Astrocyte (in vitro differentiated cells and primary cell): ENCODE measurements around the gene P3H4. TPM values are rescaled to one million over a fixed set of nuclear protein-coding genes. Genes with fewer than 3 reads are reported as not detected.
A peak's percentile ranks its signal among the peaks of the same experiment; 100 is the strongest.

ENCODE experiments used
- DNase-seq: peaks from one replicate; pipeline ENCODE4 v3.0.0-alpha.2; 2010; ENCODE audit warnings: low read depth
- FAIRE-seq: peaks from 2 replicates; lab custom pipeline; 2011; peaks lifted over from hg19 to GRCh38; lab: Jason Lieb, UNC
- H2AFZ ChIP-seq: 2 replicates; pipeline ENCODE4 v1.6.0; 2012; ENCODE audit warnings: low read depth, low read length, inconsistent platforms
- H3K27ac ChIP-seq: 2 replicates; pipeline ENCODE4 v1.5.1; 2011; ENCODE audit warnings: low read depth, low read length, inconsistent platforms
- H3K27me3 ChIP-seq: 2 replicates; pipeline ENCODE4 v1.6.0; 2011; ENCODE audit warnings: low read length, inconsistent platforms; ENCODE audit not compliant: insufficient read depth
- H3K36me3 ChIP-seq: 2 replicates; pipeline ENCODE4 v1.5.1; 2011; ENCODE audit warnings: low read length, inconsistent platforms; ENCODE audit not compliant: insufficient read depth
- H3K4me1 ChIP-seq: 2 replicates; pipeline ENCODE4 v1.5.1; 2011; ENCODE audit warnings: low read length, inconsistent platforms; ENCODE audit not compliant: insufficient read depth
- H3K4me2 ChIP-seq: 2 replicates; pipeline ENCODE4 v1.6.0; 2012; ENCODE audit warnings: low read length, inconsistent platforms
- H3K4me3 ChIP-seq: 2 replicates; pipeline ENCODE4 v1.5.1; 2011; ENCODE audit warnings: low read depth, mild to moderate bottlenecking, low read length, inconsistent platforms; ENCODE audit not compliant: insufficient read depth
- H3K79me2 ChIP-seq: 2 replicates; pipeline ENCODE4 v1.6.0; 2012; ENCODE audit warnings: mild to moderate bottlenecking, low read length, inconsistent platforms; ENCODE audit not compliant: insufficient read depth
- H3K9ac ChIP-seq: 2 replicates; pipeline ENCODE4 v1.6.0; 2012; ENCODE audit warnings: mild to moderate bottlenecking, low read length, inconsistent platforms
- H3K9me3 ChIP-seq: 2 replicates; pipeline ENCODE4 v1.5.1; 2012; ENCODE audit warnings: low read depth, mild to moderate bottlenecking, low read length, inconsistent platforms; ENCODE audit not compliant: insufficient read depth
- H4K20me1 ChIP-seq: 2 replicates; pipeline ENCODE4 v1.6.0; 2012; ENCODE audit warnings: low read length, inconsistent platforms; ENCODE audit not compliant: insufficient read depth
- H3K27ac Mint-ChIP-seq: one replicate; pipeline ENCODE4 v1.8.0; 2021; ENCODE audit warnings: mild to moderate bottlenecking, mixed read lengths; ENCODE audit not compliant: unreplicated experiment
- H3K27me3 Mint-ChIP-seq: one replicate; pipeline ENCODE4 v1.8.0; 2021; ENCODE audit warnings: low read depth, mixed read lengths; ENCODE audit not compliant: unreplicated experiment
- H3K36me3 Mint-ChIP-seq: one replicate; pipeline ENCODE4 v1.8.0; 2021; ENCODE audit warnings: low read depth, mixed read lengths; ENCODE audit not compliant: unreplicated experiment
- H3K4me1 Mint-ChIP-seq: one replicate; pipeline ENCODE4 v1.8.0; 2021; ENCODE audit warnings: low read depth, mixed read lengths; ENCODE audit not compliant: unreplicated experiment
- H3K4me3 Mint-ChIP-seq: one replicate; pipeline ENCODE4 v1.8.0; 2021; ENCODE audit warnings: mild to moderate bottlenecking, moderate library complexity, mixed read lengths; ENCODE audit not compliant: unreplicated experiment
- H3K9me3 Mint-ChIP-seq: one replicate; pipeline ENCODE4 v1.8.0; 2021; ENCODE audit warnings: mild to moderate bottlenecking, mixed read lengths; ENCODE audit not compliant: unreplicated experiment
- EZH2 ChIP-seq: IDR thresholded peaks from 2 replicates; pipeline ENCODE4 v1.6.1; 2012; ENCODE audit warnings: mild to moderate bottlenecking, low read length, inconsistent platforms; ENCODE audit not compliant: insufficient read depth
- total RNA-seq: library from RNA; stranded (reverse); gene quantifications from 2 replicates; pipeline ENCODE4 v1.2.1, GENCODE V29; 2021
- TF ChIP-seq, protein P1 (sequence below): IDR thresholded peaks from 2 replicates; pipeline ENCODE4 v1.5.1; 2011; ENCODE audit warnings: low read depth, mild to moderate bottlenecking, inconsistent platforms, low read length, moderate library complexity; ENCODE audit not compliant: insufficient read depth

The P3H4 gene
- total RNA-seq, 1 donor from 2014 or later, result 81.5 TPM

DNA sequence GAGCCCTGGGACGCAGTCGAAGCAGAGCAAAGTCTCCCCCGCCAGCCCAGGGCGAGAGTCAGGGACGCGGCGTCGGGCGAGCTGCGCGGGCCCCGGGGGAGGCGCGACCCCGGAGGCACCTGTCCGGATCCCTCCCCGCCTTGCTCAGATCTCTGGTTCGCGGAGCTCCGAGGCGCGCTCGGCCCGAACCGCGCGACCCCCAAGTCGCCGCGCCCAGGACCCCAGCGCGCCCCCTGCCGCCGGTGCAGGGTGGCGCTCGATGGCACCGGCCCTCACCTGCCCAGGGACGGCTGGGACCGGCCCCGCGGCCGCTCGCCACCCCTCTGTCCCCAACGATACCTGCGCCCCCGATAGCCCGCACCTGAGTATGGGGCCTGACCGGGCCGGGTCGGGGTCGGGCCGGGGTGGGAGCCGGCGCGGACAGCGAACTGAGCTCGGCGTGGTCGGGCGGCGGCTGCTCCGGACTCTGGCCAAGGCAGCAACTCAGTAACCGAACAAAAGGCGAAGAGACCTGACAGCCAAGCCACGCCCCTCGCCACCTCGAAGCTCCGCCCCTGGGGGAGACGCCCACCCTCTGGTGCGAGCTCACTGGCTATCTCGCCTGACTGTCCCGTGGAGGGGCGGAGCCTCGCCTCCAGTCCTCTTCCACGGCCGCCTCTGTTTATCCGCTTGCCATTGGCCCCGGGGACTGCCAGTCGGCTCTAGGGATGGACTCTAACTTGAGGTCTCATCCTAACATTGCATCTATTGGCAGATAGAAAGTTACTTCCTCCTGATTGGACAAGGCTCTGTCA, 25.3 kb downstream of the P3H4 start, which contains the start of gene JUP:
JUP (minus strand) TSS at position 485 of the 794 bp plus-strand sequence. CDS start 14,857 bp downstream, outside the sequence.
- Histone ChIP-seq H3K27ac (no peak within 1 kb of the TSS), H4K20me1 (peaks cover 31% of the 10 kb centered on the region), H3K4me2 (peak within 1 kb of the TSS; percentile 87), H3K4me1 (peaks cover 22% of the 10 kb centered on the region), H3K36me3 (no peaks in the 10 kb centered on the region), H3K27me3 (no peaks in the 10 kb centered on the region), H3K9me3 (no peaks in the 10 kb centered on the region), H3K9ac (peak within 1 kb of the TSS; percentile 76), H2AFZ (peak within 1 kb of the TSS; percentile 56), H3K4me3 (peak within 1 kb of the TSS; percentile 67), H3K79me2 (peaks cover 31% of the 10 kb centered on the region)
- Mint-ChIP-seq H3K36me3 (peaks cover 11% of the 10 kb centered on the region), H3K4me3 (peak within 1 kb of the TSS; percentile 92), H3K27me3 (no peaks in the 10 kb centered on the region), H3K9me3 (no peaks in the 10 kb centered on the region), H3K27ac (peak within 1 kb of the TSS; percentile 81), H3K4me1 (peaks cover 31% of the 10 kb centered on the region)
- FAIRE-seq (peak; percentile 62), DNase-seq (peak; percentile 99)
- TF ChIP-seq, protein P1, sequence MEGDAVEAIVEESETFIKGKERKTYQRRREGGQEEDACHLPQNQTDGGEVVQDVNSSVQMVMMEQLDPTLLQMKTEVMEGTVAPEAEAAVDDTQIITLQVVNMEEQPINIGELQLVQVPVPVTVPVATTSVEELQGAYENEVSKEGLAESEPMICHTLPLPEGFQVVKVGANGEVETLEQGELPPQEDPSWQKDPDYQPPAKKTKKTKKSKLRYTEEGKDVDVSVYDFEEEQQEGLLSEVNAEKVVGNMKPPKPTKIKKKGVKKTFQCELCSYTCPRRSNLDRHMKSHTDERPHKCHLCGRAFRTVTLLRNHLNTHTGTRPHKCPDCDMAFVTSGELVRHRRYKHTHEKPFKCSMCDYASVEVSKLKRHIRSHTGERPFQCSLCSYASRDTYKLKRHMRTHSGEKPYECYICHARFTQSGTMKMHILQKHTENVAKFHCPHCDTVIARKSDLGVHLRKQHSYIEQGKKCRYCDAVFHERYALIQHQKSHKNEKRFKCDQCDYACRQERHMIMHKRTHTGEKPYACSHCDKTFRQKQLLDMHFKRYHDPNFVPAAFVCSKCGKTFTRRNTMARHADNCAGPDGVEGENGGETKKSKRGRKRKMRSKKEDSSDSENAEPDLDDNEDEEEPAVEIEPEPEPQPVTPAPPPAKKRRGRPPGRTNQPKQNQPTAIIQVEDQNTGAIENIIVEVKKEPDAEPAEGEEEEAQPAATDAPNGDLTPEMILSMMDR, result peak; percentile 17
- no peak for TF ChIP-seq EZH2

- FAIRE-seq (no peak), DNase-seq (no peak)
- peaks cover 33% of the 10 kb centered on the region for H3K4me1 Mint-ChIP-seq
These were observed 25.9 kb downstream of the P3H4 start for GRCh38 chr17:41785859-41786226.

More at GRCh38 chr17:41785859-41786226, 25.9 kb downstream of the P3H4 start:
- no peaks in the 10 kb centered on the region for H3K9me3 Mint-ChIP-seq
- TF ChIP-seq, protein P1, result no peak
- no peak for TF ChIP-seq EZH2
- Histone ChIP-seq H3K27ac (no peak overlapping the region), H3K9ac (peak overlapping the region; percentile 76), H3K36me3 (no peaks in the 10 kb centered on the region), H3K4me2 (peak overlapping the region; percentile 87), H3K27me3 (no peaks in the 10 kb centered on the region), H3K4me3 (peak overlapping the region; percentile 67), H4K20me1 (peaks cover 33% of the 10 kb centered on the region), H3K9me3 (no peaks in the 10 kb centered on the region), H3K79me2 (peaks cover 34% of the 10 kb centered on the region), H3K4me1 (peaks cover 22% of the 10 kb centered on the region), H2AFZ (peak overlapping the region; percentile 56)
- H3K27ac Mint-ChIP-seq, result peak overlapping the region; percentile 41
- no peaks in the 10 kb centered on the region for H3K27me3 Mint-ChIP-seq
- H3K36me3 Mint-ChIP-seq, result peaks cover 12% of the 10 kb centered on the region
- H3K4me3 Mint-ChIP-seq, result peak overlapping the region; percentile 92
